ENCODE measurements around the gene PRKRIP1.
"Not testable (repeated sequence)": the region's sequence is repeated elsewhere in the genome, so short reads cannot be mapped to it uniquely, and the experiment has no call there.

The PRKRIP1 gene

DNA sequence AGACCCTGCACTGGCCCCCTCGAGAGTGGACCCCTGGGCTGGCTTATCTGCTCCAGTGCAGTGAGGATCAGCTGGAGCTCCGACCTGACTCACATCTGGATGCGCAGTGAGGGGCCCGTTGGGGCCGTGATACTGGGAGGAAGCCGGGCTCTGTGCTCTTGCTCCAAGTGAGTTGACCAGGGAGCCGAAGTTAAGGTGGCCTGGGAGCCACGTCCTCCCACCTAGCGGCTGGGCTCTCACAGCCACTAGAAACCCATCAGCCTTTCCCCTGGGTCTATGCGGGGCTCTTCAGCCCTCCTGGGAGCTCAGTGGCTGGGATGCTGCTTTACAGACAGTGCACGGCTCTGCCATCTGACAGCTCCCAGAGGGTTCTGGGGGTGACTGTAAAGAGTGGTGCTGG, 59.4 kb downstream of the PRKRIP1 start:
- no peak for DNase-seq

GRCh38 chr7:102456327-102456726, 60.2 kb downstream of the PRKRIP1 start:
- peak in 1 of 58 donors; percentile 43 for DNase-seq

- no peak for DNase-seq
Observed at GRCh38 chr7:102457352-102457924, 61.3 kb downstream of the PRKRIP1 start.

GRCh38 chr7:102459221-102459844, 63.2 kb downstream of the PRKRIP1 start:
- DNase-seq: no peak

GRCh38 chr7:102460467-102460866, 64.3 kb downstream of the PRKRIP1 start:
- no peak for DNase-seq

- DNase-seq: peak in 1 of 58 donors; percentile 32
Observed at GRCh38 chr7:102463841-102464576, 67.8 kb downstream of the PRKRIP1 start.

DNA sequence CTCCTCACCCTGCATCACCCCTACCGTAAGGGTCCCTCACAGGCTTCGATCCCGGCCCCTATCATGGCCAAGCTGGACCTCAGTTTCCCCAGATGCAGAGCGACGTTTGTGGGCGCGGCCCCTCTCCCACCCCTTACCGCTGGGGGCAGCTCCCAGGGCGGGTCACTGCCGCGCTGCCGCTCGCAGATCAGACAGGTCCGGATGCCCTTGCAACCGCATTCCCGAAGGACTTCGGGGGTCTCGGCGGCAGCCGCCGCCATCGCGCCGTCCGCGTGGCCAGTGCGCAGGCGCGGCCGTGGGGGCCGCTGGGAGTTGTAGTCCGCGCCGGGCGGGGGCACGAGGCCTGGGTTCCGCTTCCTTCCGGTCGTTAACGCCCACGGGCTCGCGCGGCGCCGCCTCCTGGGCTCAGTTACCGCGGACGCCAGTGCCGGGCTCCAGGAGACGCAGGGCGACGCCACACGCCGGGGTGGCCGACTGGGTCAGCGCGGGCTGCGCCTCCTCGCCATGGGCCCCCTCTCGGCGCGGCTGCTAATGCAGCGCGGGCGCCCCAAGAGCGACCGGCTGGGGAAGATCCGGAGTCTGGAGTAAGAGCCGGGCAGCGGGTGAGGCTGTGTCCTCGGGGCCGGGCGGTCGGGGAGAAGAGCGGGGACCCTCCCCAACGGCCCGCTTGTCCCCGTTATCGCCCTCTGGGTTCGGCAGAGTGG, 68.6 kb downstream of the PRKRIP1 start, which contains the start of the genes ALKBH4 and LRWD1:
TSS of gene ALKBH4 (minus strand) at position 287 of the 704 bp plus-strand sequence. CDS start at position 260, 27 bp downstream.
TSS of gene LRWD1 (plus strand) at position 408 of the 704 bp plus-strand sequence. CDS start at position 505, 97 bp downstream.
- DNase-seq: peak; percentile 49 to 94 (median 85)

GRCh38 chr7:102466097-102466496, 69.9 kb downstream of the PRKRIP1 start:
- DNase-seq: no peak

DNA sequence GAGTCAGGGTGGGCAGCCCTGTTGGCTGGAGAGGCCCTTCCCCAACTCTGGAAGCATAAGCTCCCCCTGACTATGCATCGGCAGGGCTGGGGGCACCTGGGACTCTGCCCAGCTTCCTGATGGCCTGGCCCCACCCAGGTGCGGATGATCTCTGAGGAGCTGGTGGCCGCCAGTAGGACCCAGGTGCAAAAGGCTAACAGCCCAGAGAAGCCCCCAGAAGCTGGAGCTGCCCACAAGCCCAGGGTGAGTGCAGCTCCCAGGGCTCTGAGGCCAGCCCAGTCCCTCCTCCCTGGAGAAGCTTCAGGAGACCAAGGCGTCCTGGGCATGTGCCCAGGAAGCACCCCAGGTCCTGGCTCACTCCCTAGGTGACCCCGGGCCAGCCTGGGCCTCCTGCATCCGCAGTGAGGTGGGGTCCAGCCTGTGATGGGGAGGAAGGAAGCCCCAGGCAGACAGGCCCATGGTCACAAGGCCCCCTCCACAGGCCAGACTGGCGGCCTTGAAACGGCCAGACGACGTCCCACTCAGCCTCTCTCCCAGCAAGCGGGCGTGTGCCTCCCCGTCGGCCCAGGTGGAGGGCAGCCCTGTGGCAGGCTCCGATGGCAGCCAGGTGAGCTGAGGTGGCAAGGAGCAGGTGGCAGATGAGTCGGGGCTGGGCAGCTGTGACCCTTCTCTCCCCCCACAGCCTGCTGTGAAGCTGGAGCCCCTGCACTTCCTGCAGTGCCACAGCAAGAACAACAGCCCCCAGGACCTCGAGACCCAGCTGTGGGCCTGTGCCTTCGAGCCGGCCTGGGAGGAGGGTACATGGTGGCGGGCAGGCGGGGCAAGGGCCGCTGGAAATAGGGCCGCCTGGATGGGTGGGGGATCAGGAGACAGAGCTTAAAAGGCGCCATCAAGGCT, 71.7 kb downstream of the PRKRIP1 start:
- no peak for DNase-seq

GRCh38 chr7:102468478-102469350, 72.6 kb downstream of the PRKRIP1 start:
- DNase-seq: no peak

DNA sequence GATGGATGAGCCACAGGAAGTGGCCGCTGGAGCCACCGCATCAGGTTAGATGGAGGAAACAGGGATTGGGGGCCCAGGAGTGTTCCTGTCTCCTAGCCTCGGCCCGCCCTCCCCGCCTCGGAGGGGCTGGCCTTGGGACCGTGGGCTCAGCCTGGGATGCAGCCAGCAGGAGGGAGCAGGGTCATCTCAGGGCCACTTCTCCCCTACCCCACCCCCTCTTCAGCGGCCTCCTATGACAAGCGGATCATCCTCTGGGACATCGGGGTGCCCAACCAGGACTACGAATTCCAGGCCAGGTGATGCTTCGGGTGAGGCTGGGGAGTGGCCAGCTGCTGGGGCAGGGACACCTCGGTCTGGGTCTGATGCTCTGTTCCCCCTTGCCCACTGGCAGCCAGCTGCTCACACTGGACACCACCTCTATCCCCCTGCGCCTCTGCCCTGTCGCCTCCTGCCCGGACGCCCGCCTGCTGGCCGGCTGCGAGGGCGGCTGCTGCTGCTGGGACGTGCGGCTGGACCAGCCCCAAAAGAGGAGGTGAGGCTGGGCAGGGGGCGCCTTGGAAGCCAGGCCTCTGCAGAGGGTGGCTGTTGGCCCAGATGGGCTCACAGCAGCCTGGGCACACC, 73.3 kb downstream of the PRKRIP1 start:
- no peak for DNase-seq

DNA sequence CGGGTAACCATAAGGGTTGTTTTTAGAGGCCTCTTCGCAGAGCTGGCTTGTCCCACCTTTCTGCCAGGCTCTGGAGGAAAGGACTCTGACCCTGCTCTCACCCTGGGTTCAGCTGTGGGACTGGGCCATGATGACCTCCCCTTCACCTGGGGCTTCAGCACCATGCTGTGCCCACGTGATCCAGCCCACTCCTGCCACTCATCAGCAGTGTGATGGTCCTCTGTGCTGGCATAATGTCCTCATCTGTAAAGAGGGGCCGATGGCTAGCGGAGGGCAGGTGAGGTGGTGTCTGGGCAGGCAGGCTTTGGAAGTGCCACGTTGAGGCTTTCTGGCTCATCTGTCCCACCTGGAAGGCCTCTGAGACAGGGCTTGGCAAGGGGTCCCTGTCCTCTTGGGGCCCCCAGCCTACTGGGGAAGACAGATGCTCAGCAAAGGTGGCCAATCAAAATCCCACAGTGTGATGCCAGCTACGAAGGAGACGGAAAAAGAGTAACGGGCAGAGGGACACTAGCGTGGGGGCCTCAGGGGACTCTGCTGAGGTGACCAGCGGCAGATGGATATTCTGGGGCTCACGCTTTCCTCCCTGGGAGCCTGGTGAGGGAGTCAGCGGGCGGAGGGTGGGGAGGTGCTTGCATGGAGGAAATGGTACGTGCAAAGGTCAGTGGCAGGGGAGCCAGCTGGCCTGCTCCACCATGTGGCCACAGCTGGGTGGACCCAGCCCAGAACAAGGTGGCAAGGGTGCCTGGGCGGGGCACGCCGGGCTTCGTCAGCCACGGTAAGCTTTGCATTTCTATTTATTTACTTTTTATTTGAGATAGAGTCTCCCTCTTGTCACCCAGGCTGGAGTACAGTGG, 74.0 kb downstream of the PRKRIP1 start:
- DNase-seq: no peak

DNA sequence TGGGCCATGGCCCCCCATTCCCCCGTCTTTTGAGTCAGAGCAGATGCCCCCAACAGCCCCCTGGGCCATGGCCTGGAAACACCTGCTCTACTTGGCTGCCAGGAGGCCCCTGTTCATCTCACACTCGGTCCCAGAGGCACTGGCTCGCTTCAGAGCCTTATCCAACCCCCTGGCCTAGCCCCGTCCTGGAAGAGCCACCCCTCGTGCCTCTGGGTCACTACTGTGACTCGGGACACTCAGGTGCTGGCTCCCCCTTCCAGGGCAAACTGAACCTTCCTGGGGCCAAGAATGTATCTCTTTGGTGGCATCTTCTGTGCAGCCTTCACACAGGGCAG, 75.6 kb downstream of the PRKRIP1 start:
- peak in 1 of 58 donors; percentile 9 for DNase-seq

DNA sequence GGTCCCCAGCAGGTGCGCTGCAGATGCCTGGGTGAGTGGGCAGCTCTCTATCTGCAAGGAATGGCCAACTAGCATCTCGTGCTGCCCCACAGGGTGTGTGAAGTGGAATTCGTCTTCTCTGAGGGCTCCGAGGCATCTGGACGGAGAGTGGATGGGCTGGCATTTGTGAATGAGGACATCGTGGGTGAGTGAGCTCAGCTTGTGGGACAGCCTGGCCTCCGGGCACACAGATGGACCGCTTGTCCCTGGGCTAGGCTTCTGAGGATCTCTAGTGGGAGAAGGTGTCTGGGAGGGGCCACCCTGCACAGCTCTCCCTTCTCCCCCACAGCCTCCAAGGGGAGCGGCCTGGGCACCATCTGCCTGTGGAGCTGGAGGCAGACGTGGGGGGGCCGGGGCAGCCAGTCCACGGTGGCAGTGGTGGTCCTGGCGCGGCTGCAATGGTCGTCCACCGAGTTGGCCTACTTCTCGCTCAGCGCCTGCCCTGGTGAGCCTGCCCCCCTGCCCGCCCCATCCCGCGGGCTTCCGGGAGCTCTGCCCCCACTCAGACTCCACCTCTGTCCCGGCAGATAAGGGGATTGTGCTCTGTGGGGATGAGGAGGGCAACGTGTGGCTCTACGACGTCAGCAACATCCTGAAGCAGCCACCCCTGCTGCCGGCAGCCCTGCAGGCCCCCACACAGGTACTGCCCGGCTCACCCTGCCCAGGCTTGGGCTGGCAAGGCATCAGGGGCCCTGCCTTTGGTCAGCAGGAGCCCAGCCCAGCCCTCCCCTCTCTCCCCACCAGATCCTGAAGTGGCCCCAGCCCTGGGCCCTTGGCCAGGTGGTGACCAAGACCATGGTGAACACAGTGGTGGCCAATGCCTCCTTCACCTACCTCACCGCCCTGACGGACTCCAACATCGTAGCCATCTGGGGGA, 76.2 kb downstream of the PRKRIP1 start:
- no peak for DNase-seq

DNA sequence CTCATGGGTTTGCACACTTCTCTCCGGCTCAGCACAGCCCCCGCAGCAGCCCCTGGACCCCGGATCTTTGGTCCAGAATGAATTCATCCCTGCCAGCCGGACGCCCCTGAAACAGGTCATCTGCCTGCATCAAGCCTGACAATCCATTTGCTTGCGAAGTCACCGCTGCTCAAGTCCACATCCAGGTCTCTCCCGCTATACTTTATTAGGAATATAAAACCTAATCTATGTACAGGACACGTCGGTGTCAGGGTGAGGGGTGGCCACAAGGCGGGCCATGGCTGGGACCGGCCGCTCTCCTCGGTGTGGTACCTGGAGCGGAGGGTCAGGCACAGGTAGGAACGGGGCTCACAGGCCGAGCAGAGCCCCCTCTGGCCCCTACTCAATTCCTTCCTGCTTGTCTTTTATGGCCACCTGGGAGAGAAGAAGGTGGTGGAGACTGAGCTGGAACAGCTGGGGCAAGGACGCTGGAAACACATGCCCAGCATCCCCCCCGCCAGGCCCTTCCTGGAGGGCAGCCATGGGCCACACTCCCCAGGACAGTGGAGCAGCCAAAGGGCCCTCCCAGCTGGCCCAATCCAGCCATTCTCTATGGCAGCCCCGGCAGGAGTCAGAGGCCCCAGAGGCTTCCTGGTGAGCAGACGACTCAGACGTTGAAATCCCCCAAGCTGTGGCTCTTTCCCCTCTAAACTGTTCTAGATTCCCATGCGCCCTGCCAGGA, 77.3 kb downstream of the PRKRIP1 start:
- DNase-seq: peak in 9 of 58 donors; percentile 8 to 41 (median 21)

GRCh38 chr7:102474116-102474515, 78.0 kb downstream of the PRKRIP1 start:
- DNase-seq: not testable (repeated sequence)
